IPS-20b (cell line): ENCODE measurements around the gene CACNA1C.

Experiments used
- H3K27ac ChIP-seq: one replicate; pipeline ENCODE4 v1.5.1; 2013; ENCODE audit warnings: low read length
- H3K27me3 ChIP-seq: 2 replicates; pipeline ENCODE4 v1.6.1; 2013; ENCODE audit warnings: mild to moderate bottlenecking, low read length, inconsistent platforms; ENCODE audit not compliant: insufficient read depth
- H3K36me3 ChIP-seq: 2 replicates; pipeline ENCODE4 v1.6.1; 2013; ENCODE audit warnings: low read depth, mild to moderate bottlenecking, inconsistent platforms, low read length, moderate library complexity; ENCODE audit not compliant: insufficient read depth
- H3K4me1 ChIP-seq: 2 replicates; pipeline ENCODE4 v1.6.1; 2013; ENCODE audit warnings: mild to moderate bottlenecking, control low read depth, inconsistent platforms, low read length, moderate library complexity; ENCODE audit not compliant: insufficient read depth
- H3K4me3 ChIP-seq: 2 replicates; pipeline ENCODE4 v1.5.1; 2013; ENCODE audit warnings: mild to moderate bottlenecking, low read length, inconsistent platforms
- H3K9ac ChIP-seq: 2 replicates; pipeline ENCODE4 v1.6.1; 2013; ENCODE audit warnings: low read depth, mild to moderate bottlenecking, inconsistent platforms, low read length, moderate library complexity
- H3K9me3 ChIP-seq: 2 replicates; pipeline ENCODE4 v1.6.1; 2013; ENCODE audit warnings: mild to moderate bottlenecking, low read depth, low read length, inconsistent platforms; ENCODE audit not compliant: insufficient read depth

CACNA1C gene

DNA sequence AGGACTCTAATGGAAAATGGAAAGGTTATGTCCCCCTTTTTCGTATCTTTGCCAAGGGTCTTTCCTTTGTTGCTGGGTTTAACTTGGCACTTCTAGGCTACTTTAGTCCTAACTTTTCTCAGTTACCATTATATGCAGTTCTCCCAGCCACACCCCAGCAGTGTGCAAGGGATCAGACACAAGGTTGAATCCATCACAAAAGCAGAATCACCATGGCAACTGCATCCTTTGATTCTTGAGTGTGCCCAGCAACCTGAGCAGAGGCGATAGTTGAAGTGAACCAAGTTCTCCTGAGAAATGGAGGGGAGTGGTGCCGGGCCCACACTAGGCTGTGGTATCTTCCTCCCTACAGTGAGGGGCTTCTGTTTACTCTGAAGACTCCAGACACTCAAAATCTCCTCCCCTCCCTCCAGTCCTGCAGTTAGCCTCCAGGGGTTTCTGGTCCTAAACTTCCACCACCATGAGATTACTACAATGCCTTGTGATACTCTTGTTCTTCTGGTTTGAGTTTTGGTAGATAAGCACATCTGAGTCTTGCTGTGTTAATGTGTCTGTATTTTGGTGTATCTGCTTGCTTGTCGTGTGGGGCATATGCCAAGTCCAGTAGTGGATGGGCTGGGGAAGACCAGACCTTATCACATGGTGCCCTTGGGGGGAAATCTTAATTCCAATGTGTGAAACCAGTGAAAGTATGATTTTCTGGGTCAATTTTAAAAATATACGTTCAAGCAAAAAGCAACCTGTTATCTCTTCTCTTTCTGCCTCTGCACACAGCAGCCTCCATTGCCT, 183.9 kb downstream of the CACNA1C start:
- no peak overlapping the region for H3K4me3 ChIP-seq
- H3K9ac ChIP-seq: no peak overlapping the region
- H3K27ac ChIP-seq: no peak overlapping the region
- no peaks in the 10 kb centered on the region for H3K27me3 ChIP-seq
- peaks cover 3% of the 10 kb centered on the region; the same call in 1 of the 2 replicates for H3K4me1 ChIP-seq
- no peaks in the 10 kb centered on the region for H3K36me3 ChIP-seq
- no peaks in the 10 kb centered on the region for H3K9me3 ChIP-seq

DNA sequence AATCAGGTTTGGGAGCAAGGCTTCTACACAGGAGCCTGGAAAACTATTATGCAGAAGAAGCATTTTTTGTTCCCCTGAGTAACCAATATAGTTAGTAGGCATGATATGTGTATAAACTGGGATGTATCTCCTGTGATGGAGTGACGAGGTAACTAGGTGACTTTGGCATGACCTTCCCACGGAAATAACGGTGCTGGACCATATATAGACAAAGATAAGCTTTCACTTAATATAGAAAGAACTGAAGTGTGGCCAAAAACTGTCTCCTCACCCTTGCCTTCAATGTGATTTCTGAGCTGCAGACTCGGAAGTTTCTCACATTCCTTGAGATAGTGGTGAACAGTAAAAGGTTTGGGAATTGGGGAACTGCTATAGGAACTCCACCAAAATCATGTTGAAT, 185.3 kb downstream of the CACNA1C start:
- Histone ChIP-seq H3K27ac (no peak overlapping the region), H3K4me3 (no peak overlapping the region), H3K9me3 (no peaks in the 10 kb centered on the region), H3K9ac (no peak overlapping the region), H3K36me3 (no peaks in the 10 kb centered on the region), H3K27me3 (no peaks in the 10 kb centered on the region), H3K4me1 (peaks cover 4% of the 10 kb centered on the region; the same call in 1 of the 2 replicates)

DNA sequence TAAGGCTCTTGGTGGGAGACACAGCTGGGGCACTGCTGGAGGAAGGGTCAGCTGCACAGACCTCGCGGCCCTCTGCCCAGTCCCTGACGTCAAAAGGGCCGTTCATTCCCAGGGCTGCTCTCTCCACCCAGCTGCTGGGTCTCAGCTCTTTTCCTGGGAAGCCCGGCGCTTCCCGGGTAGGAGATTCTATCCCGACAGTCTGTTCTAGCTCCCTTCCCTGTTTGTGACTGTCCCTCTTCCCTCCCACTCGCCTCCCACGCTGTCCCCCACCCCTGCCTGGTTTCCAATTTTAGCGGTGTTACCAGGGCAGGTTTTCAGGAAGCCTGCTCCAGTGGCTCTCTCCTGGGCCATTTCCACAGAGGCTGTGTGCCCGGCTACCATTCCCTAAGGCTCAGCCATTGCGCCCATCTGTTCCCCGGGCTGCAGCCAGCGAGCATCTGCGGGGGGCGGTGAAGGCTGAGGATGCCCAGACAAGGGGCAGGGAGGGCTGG, 186.6 kb downstream of the CACNA1C start:
- Histone ChIP-seq H3K27ac (no peak overlapping the region), H3K4me3 (no peak overlapping the region), H3K27me3 (no peaks in the 10 kb centered on the region), H3K9me3 (no peaks in the 10 kb centered on the region), H3K36me3 (no peaks in the 10 kb centered on the region), H3K4me1 (peaks cover 14% of the 10 kb centered on the region), H3K9ac (no peak overlapping the region)

DNA sequence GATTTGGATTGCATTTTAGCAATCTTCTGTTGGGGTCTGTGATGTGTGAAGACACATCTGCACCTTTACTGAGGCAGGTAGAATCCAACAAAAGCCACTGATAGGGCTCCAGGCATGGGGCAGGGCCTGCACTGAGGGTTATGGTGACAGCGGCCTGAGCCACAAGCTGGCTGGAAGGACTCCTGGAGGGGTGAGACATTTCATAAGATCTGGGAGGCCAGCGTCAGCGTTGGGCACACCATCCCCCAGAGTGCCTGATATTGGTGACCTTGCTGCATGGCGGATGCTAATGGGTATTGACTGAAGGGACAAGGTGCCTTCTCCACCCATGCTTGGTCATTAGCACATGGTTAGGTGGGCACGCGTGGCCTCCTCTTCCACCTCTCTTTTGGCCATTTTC, 187.6 kb downstream of the CACNA1C start:
- peaks cover 23% of the 10 kb centered on the region for H3K4me1 ChIP-seq
- no peak overlapping the region for H3K9ac ChIP-seq
- H3K9me3 ChIP-seq: no peaks in the 10 kb centered on the region
- no peak overlapping the region for H3K4me3 ChIP-seq
- H3K27me3 ChIP-seq: no peaks in the 10 kb centered on the region
- no peaks in the 10 kb centered on the region for H3K36me3 ChIP-seq
- H3K27ac ChIP-seq: no peak overlapping the region

DNA sequence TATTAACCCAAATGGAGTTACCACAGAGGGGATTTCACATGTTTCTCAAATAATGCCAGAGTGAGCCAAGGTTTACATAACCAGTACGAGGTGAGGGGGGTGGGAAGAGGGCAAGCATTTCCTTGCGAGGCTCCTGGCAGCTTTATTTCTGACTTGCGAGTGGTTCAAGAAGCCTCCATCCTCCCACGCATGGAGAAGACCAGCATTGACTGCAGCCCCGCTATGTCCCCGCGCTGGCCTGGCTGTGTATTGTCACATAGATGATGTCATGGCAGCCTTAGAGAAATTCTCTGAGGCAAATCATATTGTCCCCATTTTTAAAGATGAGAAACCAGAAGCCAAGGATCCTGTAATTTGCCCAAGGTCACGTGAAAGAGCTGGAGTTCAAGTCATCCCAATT, 188.2 kb downstream of the CACNA1C start:
- Histone ChIP-seq H3K36me3 (no peaks in the 10 kb centered on the region), H3K9ac (no peak overlapping the region), H3K9me3 (no peaks in the 10 kb centered on the region), H3K27me3 (no peaks in the 10 kb centered on the region), H3K4me3 (no peak overlapping the region), H3K4me1 (peaks cover 29% of the 10 kb centered on the region), H3K27ac (no peak overlapping the region)

DNA sequence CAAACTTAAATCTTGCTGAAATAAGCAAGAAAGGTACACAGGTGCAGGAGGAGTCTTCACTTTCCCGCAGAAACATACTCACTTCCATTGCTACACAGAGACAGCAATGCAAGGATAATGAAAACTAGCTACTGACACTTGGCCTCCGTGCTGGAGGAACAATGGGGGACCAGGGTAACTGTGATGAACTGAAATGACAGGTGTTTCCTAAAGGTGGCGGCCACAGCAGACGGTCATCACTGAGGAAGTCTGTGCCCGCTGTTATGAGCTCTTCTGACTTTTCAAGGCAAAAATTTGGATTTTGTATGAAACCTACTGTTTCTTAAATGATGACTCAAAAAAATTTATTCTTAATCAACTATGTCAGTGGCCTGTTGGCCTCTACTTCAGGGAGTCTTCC, 189.4 kb downstream of the CACNA1C start:
- H3K27me3 ChIP-seq: no peaks in the 10 kb centered on the region
- peaks cover 30% of the 10 kb centered on the region for H3K4me1 ChIP-seq
- H3K36me3 ChIP-seq: no peaks in the 10 kb centered on the region
- H3K9ac ChIP-seq: no peak overlapping the region
- H3K9me3 ChIP-seq: no peaks in the 10 kb centered on the region
- no peak overlapping the region for H3K27ac ChIP-seq
- H3K4me3 ChIP-seq: no peak overlapping the region

DNA sequence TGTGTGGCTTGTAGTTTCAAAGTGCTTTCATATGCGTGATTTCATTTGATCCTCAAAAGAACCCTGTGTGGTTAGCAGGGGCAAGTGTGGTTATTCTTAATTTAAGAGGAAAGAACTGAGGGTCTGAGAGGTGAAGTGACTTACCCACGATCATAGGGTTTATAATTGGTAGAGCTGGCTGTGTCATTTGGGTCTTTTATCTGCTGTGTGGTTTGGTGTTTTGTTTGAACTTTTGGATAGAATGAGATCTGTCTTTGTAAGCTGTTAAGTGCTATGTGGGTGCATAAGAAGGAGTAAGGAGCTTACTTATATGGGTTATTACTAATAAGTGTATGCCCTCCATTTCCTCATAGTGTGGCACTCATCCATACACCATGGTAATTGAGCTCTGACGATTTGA, 190.0 kb downstream of the CACNA1C start:
- H3K9me3 ChIP-seq: no peaks in the 10 kb centered on the region
- H3K4me3 ChIP-seq: no peak overlapping the region
- H3K4me1 ChIP-seq: peaks cover 30% of the 10 kb centered on the region
- no peak overlapping the region for H3K27ac ChIP-seq
- H3K36me3 ChIP-seq: no peaks in the 10 kb centered on the region
- H3K9ac ChIP-seq: no peak overlapping the region
- H3K27me3 ChIP-seq: no peaks in the 10 kb centered on the region

DNA sequence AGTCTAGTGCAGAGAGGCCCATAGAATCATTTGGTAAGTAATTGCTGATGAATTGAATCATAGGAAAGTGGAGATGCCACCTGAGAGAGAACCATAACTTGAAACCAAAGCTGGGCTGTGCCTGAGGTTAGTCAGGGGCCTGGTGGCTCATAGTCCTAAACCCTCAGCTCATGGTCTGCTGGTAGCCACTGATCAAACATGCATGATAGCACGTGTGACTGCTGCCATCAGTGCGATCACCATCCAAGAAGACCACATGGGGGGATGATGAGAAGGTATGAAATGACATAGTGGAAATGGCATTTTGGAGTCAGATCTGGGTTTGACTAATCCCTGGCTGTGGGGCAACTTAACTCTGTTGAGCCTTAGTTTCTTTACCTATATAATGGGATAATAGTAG, 190.5 kb downstream of the CACNA1C start:
- H3K9ac ChIP-seq: no peak overlapping the region
- peaks cover 30% of the 10 kb centered on the region for H3K4me1 ChIP-seq
- no peak overlapping the region for H3K27ac ChIP-seq
- no peaks in the 10 kb centered on the region for H3K27me3 ChIP-seq
- no peak overlapping the region for H3K4me3 ChIP-seq
- H3K36me3 ChIP-seq: no peaks in the 10 kb centered on the region
- H3K9me3 ChIP-seq: no peaks in the 10 kb centered on the region

DNA sequence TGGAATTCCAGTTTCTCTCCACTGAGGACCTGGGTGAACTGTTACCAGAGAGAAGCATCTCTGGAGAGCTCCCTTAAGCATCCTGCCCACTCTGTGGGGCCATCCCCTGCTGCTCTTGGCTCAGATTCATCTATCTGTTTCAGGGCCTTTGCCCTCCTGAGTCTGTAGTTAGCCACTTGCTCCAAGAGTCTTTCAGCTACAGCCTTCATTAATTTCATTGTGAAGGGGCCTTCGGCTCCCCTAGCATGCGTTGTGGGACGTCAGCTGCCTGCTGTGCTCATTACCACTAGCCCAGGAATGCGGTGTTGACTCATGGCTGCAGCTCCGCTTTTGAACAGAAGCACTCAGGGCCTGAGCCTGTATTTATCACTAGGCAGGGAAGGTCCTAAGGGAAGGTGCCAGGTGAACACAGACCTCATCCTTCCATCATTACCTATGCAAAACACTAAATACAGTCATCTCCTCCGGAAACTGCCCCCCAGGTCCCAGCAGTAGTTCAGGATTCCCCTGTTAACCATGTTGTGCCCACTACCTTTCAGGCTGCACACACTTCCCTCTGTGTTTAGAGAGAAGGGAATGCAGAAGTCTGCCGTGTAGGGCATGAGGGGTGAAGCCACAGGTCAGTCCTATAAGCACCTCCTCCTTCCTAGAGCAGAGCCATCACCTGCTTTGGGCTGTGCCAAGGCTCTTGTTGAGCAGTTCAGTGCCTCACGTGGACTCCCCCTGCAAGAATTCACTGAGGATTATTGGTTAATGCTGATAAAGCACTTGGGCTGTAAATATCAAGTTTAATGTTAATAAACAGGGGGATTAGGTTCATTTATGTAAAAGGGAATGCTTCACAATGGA, 191.4 kb downstream of the CACNA1C start:
- no peak overlapping the region for H3K4me3 ChIP-seq
- no peak overlapping the region; the same call in 1 of the 2 replicates for H3K9ac ChIP-seq
- peaks cover 30% of the 10 kb centered on the region for H3K4me1 ChIP-seq
- H3K36me3 ChIP-seq: no peaks in the 10 kb centered on the region
- no peaks in the 10 kb centered on the region for H3K9me3 ChIP-seq
- no peaks in the 10 kb centered on the region for H3K27me3 ChIP-seq
- H3K27ac ChIP-seq: peak overlapping the region; percentile 38

DNA sequence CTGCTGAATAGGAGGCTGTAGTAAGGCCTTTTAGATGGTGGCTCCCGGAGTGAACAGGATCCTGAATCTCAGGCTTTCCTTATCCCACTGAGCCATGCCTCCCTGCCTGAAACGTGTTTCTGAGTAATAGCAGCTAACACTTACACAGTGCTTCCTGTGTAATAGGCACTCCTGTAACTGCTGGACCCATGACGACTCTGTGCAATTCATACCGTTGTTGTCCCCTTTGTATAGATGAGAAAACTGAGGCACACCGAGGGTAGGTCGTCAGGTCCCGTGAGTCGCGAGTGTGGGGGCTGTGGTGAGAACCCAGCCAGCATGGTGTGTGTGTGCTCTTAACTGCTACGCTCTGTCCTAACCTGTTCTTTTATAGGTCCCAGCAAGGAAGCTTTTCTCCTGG, 193.6 kb downstream of the CACNA1C start:
- Histone ChIP-seq H3K27ac (no peak overlapping the region), H3K4me1 (peaks cover 30% of the 10 kb centered on the region), H3K36me3 (no peaks in the 10 kb centered on the region), H3K27me3 (no peaks in the 10 kb centered on the region), H3K9ac (no peak overlapping the region), H3K9me3 (no peaks in the 10 kb centered on the region), H3K4me3 (no peak overlapping the region)

DNA sequence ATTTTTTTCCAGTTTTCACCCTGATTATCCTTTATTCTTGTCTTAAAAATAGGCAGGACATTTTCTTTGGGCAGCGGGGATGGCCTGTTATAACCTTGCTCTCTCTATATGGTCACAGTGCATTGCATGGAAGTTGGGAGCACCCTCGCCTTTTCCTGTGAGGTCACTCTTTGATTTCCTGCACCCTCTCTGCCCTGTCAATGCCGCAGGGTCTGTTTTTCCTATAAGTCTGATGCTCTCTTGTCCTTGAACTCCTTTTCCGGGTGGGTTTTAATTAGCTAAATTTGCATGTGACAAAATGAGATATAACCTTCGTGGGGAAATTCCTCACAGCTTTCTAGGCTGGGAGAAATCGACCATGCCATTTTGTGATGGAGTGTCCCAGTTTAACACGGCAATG, 194.3 kb downstream of the CACNA1C start:
- Histone ChIP-seq H3K4me1 (peaks cover 30% of the 10 kb centered on the region), H3K9me3 (no peaks in the 10 kb centered on the region), H3K36me3 (no peaks in the 10 kb centered on the region), H3K4me3 (no peak overlapping the region), H3K27me3 (no peaks in the 10 kb centered on the region), H3K9ac (no peak overlapping the region), H3K27ac (no peak overlapping the region)

DNA sequence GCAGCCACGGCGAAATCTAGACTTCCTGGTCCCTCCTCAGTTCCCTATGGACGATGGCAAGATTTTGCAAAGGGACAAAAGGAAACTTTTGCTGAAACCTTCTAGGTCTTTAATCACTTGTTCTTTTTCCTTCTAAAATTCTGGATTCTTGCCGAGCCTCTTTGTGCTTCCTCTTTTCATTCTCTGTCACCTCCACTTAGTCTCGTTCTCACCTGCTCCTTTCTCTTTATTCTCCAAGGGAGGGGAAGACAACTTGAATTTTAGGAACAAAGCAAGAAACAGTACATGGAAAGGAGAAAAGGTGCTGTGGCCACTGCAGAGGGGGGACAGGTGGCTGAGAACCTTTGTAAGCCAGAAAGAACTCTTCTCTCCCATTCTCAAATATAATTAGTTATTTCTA, 194.8 kb downstream of the CACNA1C start:
- Histone ChIP-seq H3K36me3 (no peaks in the 10 kb centered on the region), H3K9me3 (no peaks in the 10 kb centered on the region), H3K4me3 (no peak overlapping the region), H3K27ac (no peak overlapping the region), H3K9ac (no peak overlapping the region), H3K4me1 (peaks cover 31% of the 10 kb centered on the region), H3K27me3 (no peaks in the 10 kb centered on the region)
